Tibial nerve (tissue), 4 donors: ENCODE results near the gene SLC45A2.

Experiments used
- EP300 ChIP-seq, 2 donors: sonication (generic); formaldehyde crosslinking; IDR thresholded peaks; one replicate each; pipeline ENCODE4 v1.6.1; 2017; ENCODE audit warnings: antibody characterized with exemption in 2 of 2, mild to moderate bottlenecking in 1 of 2
- POLR2A ChIP-seq, 2 donors: fragments of 450-650 bp; IDR thresholded peaks; one replicate each; pipeline ENCODE4 v1.6.1; 2017; ENCODE audit warnings: antibody characterized with exemption in 2 of 2, mild to moderate bottlenecking in 2 of 2, moderate library complexity in 2 of 2
- TF ChIP-seq, protein P1 (sequence below), 5 experiments: fragments of 200-600 bp in 3 of 5; fragments of 450-650 bp in 2 of 5; sonication (generic) in 3 of 5; IDR thresholded peaks; one replicate each; pipeline ENCODE4 v1.5.1; 2016 to 2019; ENCODE audit warnings: antibody characterized with exemption in 5 of 5, mild to moderate bottlenecking in 3 of 5, moderate library complexity in 2 of 5

- TF ChIP-seq, protein P1, sequence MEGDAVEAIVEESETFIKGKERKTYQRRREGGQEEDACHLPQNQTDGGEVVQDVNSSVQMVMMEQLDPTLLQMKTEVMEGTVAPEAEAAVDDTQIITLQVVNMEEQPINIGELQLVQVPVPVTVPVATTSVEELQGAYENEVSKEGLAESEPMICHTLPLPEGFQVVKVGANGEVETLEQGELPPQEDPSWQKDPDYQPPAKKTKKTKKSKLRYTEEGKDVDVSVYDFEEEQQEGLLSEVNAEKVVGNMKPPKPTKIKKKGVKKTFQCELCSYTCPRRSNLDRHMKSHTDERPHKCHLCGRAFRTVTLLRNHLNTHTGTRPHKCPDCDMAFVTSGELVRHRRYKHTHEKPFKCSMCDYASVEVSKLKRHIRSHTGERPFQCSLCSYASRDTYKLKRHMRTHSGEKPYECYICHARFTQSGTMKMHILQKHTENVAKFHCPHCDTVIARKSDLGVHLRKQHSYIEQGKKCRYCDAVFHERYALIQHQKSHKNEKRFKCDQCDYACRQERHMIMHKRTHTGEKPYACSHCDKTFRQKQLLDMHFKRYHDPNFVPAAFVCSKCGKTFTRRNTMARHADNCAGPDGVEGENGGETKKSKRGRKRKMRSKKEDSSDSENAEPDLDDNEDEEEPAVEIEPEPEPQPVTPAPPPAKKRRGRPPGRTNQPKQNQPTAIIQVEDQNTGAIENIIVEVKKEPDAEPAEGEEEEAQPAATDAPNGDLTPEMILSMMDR (IDR thresholded peaks at IDR 0.05) = no peak
- no peak for TF ChIP-seq POLR2A (IDR thresholded peaks at IDR 0.05)
- no peak for TF ChIP-seq EP300 (IDR thresholded peaks at IDR 0.05)
Observed at GRCh38 chr5:33925278-33925677, 59.2 kb downstream of the SLC45A2 start.
